GOT3 (cell line): ENCODE measurements around the gene TRIM66.

Experiments
- DNase-seq: peaks from one replicate; lab custom pipeline; 2025; ENCODE audit warnings: mixed read lengths; lab: John Stamatoyannopoulos, UW

TRIM66 gene

GRCh38 chr11:8608652-8609051 is 73.8 kb downstream of the TRIM66 start:
- DNase-seq: no peak

- DNase-seq: no peak
Observed at GRCh38 chr11:8605971-8606563, 76.4 kb downstream of the TRIM66 start.

- DNase-seq: no peak
Observed at GRCh38 chr11:8604078-8604723, 78.3 kb downstream of the TRIM66 start.

DNA sequence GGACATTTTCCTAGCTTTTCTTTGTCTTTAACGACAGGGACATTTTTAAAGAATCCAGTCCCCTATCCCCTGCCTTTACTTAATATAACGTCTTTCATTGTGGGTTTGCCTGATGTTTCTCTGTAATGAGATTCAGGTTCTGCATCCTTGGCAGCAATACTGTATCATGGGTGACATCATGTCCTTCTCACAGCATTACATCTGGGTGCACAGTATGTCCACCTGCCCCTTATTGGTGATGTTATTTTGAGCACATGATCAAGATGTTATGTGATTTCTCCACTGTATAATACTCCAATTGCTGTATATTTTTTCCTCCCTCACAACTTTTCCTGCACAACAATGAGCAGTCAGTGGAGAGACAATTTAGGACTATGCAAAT is 78.8 kb downstream of the TRIM66 start:
- DNase-seq: no peak

DNA sequence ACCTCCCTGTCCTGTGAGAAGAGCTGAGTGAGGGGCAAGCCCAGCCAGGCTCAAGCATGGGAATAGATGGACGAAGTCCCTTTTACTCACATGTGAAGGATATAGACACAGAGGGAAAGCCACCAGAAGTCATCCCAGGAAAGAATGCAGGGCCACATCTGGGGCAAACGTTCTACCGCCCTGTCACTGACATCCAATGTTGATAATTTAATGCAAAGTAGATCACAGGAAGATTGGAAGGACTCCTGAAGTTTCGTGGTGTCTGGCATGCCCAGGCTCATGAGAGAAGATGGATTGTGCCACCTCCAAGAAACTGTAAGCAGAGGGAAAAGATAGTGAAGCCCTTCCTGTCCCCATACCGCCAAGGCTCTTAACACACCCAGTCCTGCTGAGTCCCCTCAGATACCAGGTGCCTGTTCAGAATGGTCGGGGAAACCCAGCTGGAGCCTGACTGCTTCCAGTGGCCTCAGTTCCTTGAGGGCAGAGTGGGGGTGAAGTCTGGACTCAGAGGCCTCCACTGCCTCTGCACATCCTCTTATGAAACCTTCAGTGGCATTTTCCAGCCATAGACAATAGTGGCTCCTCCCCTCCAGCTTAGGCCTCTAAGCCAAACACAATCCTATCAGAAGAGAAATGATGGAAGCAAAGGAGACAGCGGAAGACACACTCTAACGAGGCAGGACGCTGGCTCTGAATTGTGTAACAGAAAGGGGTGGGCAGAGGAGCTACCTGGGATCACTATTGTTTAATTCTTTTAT is 80.9 kb downstream of the TRIM66 start:
- DNase-seq: no peak

GRCh38 chr11:8598506-8598905 is 84.0 kb downstream of the TRIM66 start:
- DNase-seq: no peak

GRCh38 chr11:8597182-8597581 is 85.3 kb downstream of the TRIM66 start:
- no peak for DNase-seq

DNA sequence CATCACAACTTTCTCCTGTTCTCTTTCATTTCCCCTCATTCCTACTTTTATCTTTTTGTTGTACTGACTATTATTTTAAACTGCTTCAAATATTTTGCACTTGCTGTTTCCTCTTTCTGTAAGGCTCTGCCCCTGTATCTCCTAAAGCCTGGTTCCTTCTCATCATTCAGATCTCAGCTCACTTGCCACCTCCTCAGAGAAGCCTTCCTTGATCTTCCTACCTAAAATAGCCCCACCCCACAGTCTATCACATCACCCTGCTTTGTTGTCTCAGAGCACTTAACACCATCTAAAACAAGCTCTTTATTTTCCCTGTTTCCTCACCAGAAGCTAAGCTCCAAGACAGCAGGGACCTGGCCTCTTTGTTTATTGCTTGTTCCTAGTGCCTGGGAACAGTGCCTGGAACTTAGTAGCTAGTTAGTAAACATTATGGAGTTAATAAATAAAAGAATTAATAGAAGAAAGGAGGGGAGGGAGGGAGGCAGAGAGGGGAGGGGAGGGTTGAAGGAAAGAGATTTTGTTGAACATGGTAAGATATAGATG is 85.9 kb downstream of the TRIM66 start:
- DNase-seq: no peak

DNA sequence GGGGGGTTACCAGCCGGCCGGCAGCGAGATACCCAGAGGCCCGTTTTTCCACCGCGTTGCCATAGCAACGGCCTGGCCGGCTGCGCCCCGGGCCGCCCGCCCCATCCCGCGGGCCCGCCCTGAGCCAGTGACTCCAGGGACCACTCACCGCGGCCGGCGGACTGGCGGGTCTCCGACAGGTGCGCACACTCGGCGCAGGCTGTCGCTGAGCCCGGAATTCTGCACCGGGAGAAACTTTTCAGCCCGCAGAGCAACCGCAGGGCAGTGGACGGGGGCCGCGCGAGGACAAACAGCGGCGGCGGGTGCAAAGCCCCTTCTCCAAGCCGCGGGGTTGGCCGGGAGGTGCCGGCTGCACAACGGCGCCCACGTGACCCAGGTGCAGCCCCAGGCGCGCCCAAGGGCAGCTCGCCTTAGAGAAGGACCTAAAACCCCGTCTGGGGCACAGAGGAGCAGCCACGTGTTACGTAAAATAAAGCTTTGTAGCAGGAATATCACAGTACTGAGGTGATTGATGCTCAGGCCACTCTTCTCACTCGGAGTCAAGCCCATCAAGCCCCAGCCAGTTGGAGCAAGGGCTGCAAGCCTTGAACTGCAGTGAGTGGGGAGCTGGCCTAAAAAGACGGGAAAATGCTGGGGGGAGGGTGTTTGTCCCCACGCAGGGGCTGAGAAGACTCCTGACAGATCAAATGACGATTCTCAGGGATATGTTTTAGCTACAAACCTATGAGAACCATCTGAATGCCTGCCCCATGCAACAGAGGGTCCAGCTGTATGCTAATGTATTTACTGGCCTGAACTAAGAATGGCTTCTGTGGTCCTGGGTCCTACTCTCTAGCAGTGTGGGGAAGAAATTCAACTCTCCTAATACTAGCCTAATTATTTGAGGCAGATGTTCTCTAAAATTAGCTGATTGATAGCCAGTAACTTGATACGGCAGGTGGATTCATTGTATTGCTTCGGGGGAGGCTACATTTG is 88.2 kb downstream of the TRIM66 start, which contains the start of gene STK33:
TSS of gene STK33 (minus strand) at position 294 of the 975 bp plus-strand sequence. CDS start 119,323 bp downstream, outside the sequence.
- DNase-seq: no peak

- DNase-seq: no peak
Observed at GRCh38 chr11:8593455-8593854, 89.0 kb downstream of the TRIM66 start.

- no peak for DNase-seq
Observed at GRCh38 chr11:8587915-8588314, 94.5 kb downstream of the TRIM66 start.

DNA sequence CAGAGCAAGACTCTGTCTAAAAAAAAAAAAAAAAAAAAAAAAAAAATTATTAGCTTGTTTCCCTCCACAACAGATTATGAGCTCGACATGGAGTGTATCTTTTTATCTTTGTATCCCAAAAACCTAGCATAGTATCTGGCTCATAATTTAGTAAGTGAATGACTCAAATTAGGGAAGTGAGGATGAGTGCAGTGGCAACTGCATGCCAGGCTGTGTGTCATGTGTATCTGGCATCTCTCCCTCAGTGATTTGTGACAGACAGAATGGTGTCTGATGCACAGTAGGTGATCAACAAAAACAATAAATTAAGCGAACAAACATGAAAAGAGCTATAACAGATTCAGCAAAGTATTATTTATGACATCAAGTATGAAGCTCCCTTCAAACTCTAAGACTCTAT is 95.7 kb downstream of the TRIM66 start:
- no peak for DNase-seq

- DNase-seq: no peak
Observed at GRCh38 chr11:8586184-8586583, 96.3 kb downstream of the TRIM66 start.

DNA sequence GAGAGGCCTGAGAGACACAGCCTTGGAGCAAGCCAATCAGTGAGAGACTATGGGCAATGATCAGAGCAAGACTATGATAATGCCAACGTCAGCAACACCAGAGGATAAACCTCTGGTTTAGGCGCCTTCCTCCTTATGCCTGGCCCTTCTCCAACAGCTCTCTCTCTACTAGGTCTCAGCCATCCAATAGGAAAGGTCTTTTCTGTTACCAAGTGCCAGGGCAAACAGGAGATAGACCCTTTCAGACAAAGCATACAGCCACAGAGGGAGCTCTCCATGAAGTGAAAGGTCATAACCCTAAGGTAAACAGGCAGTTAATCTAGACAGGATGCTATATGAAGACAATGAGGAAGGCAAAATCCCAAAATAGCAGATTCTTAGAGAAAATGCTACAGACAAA is 98.0 kb downstream of the TRIM66 start:
- DNase-seq: no peak

GRCh38 chr11:8584082-8584481 is 98.4 kb downstream of the TRIM66 start:
- DNase-seq: no peak

DNA sequence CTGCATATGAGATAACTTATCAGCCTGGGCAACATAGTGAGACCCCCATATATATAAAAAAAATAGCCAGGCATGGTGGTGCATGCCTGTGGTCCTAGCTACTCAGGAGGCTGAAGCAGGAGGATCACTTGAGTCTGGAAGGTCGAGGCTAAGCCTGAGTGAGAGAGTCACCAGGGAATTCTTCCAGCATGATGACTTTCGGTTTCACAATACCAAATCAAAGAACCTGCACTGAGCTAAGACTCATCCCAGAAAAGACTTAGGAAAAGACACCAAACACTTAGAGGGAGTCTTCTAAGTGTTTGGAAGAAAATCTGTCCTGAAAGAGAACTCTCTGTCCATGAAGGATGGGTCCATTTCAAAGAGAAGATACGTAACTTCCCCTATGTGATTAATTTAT is 101.2 kb downstream of the TRIM66 start:
- no peak for DNase-seq

DNA sequence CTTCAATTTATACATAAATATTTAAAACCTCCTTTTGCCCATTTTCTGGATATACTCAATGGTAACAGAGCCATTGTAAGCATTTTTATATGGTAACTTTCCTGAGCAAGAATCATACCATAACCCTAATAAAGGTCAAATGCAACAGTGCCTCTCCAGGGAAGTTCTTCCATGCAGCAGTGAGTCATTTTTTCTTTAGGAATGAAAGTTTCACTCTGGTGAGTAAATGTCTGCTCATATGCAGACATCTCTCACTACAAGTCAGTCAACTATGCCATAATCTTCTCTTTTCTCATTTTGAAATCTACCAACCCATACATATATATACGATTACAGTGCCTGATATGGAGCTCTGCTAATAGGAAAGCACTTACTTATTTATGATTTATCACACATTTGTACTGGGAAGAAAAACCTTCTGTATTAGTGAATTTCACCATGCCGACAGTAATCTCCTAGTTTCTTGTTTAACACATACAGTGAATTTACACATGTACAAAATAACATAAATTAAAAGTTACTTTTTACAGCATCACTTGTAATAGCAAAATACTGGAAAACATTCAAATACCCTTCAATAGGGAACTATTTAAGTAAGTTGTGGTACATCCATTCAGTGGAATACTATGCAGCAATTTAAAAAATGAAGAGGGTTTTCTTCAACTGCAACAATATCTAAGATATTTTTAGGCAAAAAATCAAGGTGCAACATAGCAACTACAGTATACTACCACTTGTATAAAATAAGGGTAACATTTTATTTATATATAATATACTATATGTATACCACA is 104.5 kb downstream of the TRIM66 start:
- no peak for DNase-seq

GRCh38 chr11:8574798-8575197 is 107.7 kb downstream of the TRIM66 start:
- DNase-seq: no peak

DNA sequence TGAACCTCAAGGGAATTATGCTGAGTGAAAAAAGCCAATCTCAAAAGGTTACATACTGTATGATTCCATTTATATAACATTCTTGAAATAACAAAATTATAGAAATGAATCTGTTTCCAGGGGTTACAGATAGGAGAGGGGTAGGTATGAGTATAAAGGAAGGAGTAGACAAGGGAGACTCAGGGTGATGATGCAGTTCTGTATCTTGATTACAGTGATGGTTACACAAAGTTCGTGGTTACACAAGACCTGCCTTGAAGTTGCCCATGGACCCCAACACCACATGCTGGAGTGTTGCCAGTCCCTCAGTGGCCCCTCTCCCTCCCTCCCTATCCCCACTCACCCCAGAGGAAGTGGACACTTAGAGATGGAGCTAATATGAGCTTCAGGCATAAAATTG is 108.7 kb downstream of the TRIM66 start:
- no peak for DNase-seq

- DNase-seq: no peak
Observed at GRCh38 chr11:8567602-8568198, 114.8 kb downstream of the TRIM66 start.
